ENCODE data around the gene NDUFV1.

Gene NDUFV1

DNA sequence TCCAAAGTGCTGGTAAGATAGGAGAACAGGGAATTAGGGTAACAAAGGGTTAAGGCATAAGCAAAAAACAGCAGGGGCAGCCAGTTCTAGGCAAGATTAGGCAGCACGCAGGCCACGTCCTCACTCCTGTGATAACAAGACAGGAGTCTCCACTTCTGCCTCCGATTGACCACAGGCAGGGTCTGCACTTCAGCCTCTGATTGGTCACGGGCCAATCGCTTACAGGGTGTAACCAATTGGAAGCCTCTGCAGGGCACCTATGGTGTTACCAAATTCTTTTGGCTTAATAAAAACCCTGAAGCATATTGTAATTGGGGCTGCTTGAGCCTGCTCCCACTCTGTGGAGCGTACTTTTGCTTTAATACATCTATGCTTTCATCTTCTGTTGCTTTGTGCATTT, 35.3 kb upstream of the NDUFV1 start:
- H3K4me1 ChIP-seq (ENCODE audit: insufficient read depth, insufficient read length), result no peaks in the 10 kb centered on the region
- peaks cover 15% of the 10 kb centered on the region; the same call in 1 of the 2 replicates for H3K9me3 ChIP-seq (ENCODE audit: insufficient read depth, low read length)
- H3K4me3 ChIP-seq (ENCODE audit: insufficient read length, low read depth), result no peak overlapping the region
- no peaks in the 10 kb centered on the region for H3K36me3 ChIP-seq (ENCODE audit: insufficient read depth, insufficient read length, low read length)
- DNase-seq (ENCODE audit: low read depth, low spot score), result no peak
- H3K9ac ChIP-seq (ENCODE audit: insufficient read length, low read depth), result no peak overlapping the region
- no peak for TF ChIP-seq SUZ12 (IDR thresholded peaks at IDR 0.05; ENCODE audit: extremely low read depth, insufficient read depth, insufficient read length)
- no peak for TF ChIP-seq ZNF274 (IDR thresholded peaks at IDR 0.05; ENCODE audit: low read depth, low read length)
- no peak for TF ChIP-seq YY1 (IDR thresholded peaks at IDR 0.05; ENCODE audit: insufficient read depth, insufficient read length)
- peaks cover 14% of the 10 kb centered on the region for H3K27me3 ChIP-seq (ENCODE audit: insufficient read depth, insufficient read length)

DNA sequence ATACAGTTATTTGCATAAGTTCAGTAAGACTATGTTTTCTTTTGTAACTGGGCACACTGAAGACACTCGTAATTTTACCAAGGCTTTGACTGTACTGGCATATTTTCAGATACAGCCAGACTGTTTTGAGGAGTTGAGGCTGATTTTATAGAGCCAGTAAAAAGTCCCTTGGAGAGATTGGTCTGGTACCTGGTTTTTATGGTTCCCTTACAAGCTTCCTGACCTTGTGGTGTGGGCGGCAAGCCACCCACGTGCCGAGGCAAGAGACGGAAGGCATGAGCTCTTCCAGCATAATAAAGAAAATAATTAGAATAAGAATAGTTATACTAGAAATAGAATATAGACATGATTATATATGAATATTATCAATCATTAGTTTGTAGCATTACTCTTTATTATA, 34.4 kb upstream of the NDUFV1 start:
- Histone ChIP-seq H3K4me1 (ENCODE audit: insufficient read depth, insufficient read length) (no peaks in the 10 kb centered on the region), H3K9ac (ENCODE audit: insufficient read length, low read depth) (no peak overlapping the region), H3K27me3 (ENCODE audit: insufficient read depth, insufficient read length) (peaks cover 16% of the 10 kb centered on the region), H3K4me3 (ENCODE audit: insufficient read length, low read depth) (no peak overlapping the region), H3K36me3 (ENCODE audit: insufficient read depth, insufficient read length, low read length) (no peaks in the 10 kb centered on the region), H3K9me3 (ENCODE audit: insufficient read depth, low read length) (peaks cover 15% of the 10 kb centered on the region; the same call in 1 of the 2 replicates)
- no peak for DNase-seq (ENCODE audit: low read depth, low spot score)
- TF ChIP-seq YY1 (IDR thresholded peaks at IDR 0.05; ENCODE audit: insufficient read depth, insufficient read length) (no peak), ZNF274 (IDR thresholded peaks at IDR 0.05; ENCODE audit: low read depth, low read length) (no peak), SUZ12 (IDR thresholded peaks at IDR 0.05; ENCODE audit: extremely low read depth, insufficient read depth, insufficient read length) (no peak)

DNA sequence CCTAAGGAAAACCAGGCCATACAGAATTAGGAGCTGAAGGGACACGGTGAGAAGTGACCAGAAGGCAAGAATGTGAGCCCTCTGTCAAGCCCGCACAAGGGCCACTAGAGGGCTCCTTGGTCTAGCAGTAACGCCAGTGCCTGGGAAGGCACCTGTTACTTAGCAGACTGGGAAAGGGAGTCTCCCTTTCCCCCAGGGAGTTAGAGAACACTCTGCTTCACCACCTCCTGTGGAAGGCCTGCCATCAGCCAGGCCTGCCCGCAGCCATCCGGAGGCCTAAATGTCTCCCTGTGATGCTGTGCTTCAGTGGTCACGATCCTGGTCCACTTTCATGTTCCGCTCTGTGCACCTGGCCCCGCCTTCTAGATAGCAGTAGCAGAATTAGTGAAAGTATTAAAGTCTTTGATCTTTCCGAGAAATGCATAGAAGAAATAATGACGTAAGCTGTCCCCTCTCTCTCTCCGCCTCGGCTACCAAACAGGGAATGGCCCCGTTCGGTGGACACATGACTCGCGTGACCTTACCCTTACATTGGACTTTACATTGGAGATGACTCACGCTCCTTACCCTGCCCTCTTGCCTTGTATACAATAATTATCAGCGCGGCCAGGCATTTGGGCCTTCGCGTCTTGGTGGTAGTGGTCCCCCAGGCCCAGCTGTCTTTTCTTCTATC, 33.9 kb upstream of the NDUFV1 start:
- H3K4me3 ChIP-seq (ENCODE audit: insufficient read length, low read depth), result no peak overlapping the region
- H3K4me1 ChIP-seq (ENCODE audit: insufficient read depth, insufficient read length), result no peaks in the 10 kb centered on the region
- H3K36me3 ChIP-seq (ENCODE audit: insufficient read depth, insufficient read length, low read length), result no peaks in the 10 kb centered on the region
- no peak overlapping the region for H3K9ac ChIP-seq (ENCODE audit: insufficient read length, low read depth)
- peaks cover 16% of the 10 kb centered on the region for H3K27me3 ChIP-seq (ENCODE audit: insufficient read depth, insufficient read length)
- TF ChIP-seq SUZ12 (IDR thresholded peaks at IDR 0.05; ENCODE audit: extremely low read depth, insufficient read depth, insufficient read length) (no peak), ZNF274 (IDR thresholded peaks at IDR 0.05; ENCODE audit: low read depth, low read length) (no peak), YY1 (IDR thresholded peaks at IDR 0.05; ENCODE audit: insufficient read depth, insufficient read length) (no peak)
- peak; percentile 51 for DNase-seq (ENCODE audit: low read depth, low spot score)
- H3K9me3 ChIP-seq (ENCODE audit: insufficient read depth, low read length), result peaks cover 15% of the 10 kb centered on the region; the same call in 1 of the 2 replicates

DNA sequence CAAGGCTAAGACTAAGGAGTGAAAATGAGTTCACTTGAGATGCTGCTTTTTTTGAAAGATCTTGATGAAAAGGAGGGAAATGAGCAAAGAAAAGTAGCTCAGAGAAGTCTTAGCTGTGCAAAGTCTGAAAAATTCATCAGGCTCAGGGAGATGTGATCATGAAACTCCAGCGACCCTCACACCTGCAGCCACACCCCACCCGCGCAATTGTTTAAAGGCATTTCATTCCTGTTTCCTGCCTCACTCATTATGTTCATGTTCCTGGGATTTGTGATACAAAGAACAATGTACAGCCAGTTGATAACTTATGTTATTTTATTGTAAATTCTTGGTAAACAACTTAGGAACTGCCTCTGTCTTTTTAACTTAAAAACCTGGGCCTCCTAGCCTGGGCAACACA, 31.8 kb upstream of the NDUFV1 start:
- H3K9me3 ChIP-seq (ENCODE audit: insufficient read depth, low read length), result peaks cover 15% of the 10 kb centered on the region; the same call in 1 of the 2 replicates
- peaks cover 16% of the 10 kb centered on the region for H3K27me3 ChIP-seq (ENCODE audit: insufficient read depth, insufficient read length)
- no peaks in the 10 kb centered on the region for H3K36me3 ChIP-seq (ENCODE audit: insufficient read depth, insufficient read length, low read length)
- DNase-seq (ENCODE audit: low read depth, low spot score), result no peak
- H3K9ac ChIP-seq (ENCODE audit: insufficient read length, low read depth), result no peak overlapping the region
- TF ChIP-seq SUZ12 (IDR thresholded peaks at IDR 0.05; ENCODE audit: extremely low read depth, insufficient read depth, insufficient read length) (no peak), ZNF274 (IDR thresholded peaks at IDR 0.05; ENCODE audit: low read depth, low read length) (no peak), YY1 (IDR thresholded peaks at IDR 0.05; ENCODE audit: insufficient read depth, insufficient read length) (no peak)
- H3K4me1 ChIP-seq (ENCODE audit: insufficient read depth, insufficient read length), result peaks cover 8% of the 10 kb centered on the region
- no peak overlapping the region for H3K4me3 ChIP-seq (ENCODE audit: insufficient read length, low read depth)

DNA sequence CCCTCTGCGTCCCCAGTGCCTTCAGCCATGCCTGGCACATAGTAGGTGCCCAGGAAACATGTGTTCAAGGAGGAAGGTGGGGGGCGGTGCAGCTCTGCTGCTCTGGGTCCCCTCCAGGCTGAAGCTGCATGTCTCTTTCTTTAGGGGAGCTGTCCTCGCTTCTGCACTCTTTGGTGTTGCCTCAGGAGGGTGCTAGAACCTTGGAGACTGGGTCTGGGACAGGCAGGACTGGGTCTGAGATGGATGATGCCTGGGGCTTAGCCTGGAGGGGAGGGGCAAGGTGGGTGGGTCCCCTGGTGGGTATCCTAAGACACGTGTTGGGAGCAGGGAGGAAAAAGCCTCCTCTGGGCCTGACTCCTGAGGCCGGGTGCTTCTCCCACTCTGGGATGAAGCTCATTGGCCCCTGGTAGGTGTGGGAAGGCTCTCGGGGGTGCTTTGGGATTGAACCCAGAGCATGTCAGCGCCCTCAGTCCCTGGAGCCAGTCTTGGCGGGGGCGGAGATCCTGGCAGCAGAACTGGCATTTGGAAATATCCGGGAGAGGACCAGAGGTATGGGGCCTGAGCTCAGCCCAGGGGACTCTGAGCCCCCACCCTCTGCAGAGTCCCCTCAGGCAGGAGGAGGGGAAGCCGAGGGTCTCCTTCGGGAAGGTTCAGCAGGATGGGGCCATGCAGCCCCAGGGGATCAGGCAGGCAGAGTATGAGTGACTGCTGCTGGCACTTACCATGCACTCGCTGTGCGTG, 29.8 kb upstream of the NDUFV1 start:
- H3K27me3 ChIP-seq (ENCODE audit: insufficient read depth, insufficient read length), result peaks cover 9% of the 10 kb centered on the region
- no peak for DNase-seq (ENCODE audit: low read depth, low spot score)

DNA sequence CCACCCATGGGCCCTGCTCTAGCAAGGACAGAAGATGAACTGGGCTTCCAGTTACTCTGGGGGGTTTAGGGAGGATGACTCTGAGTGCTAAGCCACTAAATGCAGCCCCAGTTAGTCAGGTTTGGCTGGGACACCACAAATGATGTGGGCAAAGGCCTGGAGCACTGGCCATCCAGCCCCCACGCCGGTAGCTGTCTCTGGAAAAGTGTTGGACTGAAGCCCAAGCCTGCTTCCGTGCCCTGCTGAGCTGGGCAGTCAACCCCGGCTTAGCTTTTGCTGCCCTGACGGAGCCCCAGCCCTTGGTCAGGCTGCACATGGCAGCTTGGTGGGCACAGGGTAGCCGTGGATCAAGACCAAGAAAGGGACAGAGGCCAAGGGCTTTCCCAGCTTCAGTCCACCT, 28.8 kb upstream of the NDUFV1 start:
- Histone ChIP-seq H3K36me3 (ENCODE audit: insufficient read depth, insufficient read length, low read length) (no peaks in the 10 kb centered on the region), H3K4me3 (ENCODE audit: insufficient read length, low read depth) (no peak overlapping the region), H3K27me3 (ENCODE audit: insufficient read depth, insufficient read length) (peaks cover 9% of the 10 kb centered on the region), H3K9me3 (ENCODE audit: insufficient read depth, low read length) (no peaks in the 10 kb centered on the region), H3K9ac (ENCODE audit: insufficient read length, low read depth) (no peak overlapping the region), H3K4me1 (ENCODE audit: insufficient read depth, insufficient read length) (peaks cover 11% of the 10 kb centered on the region)
- DNase-seq (ENCODE audit: low read depth, low spot score), result no peak
- TF ChIP-seq YY1 (IDR thresholded peaks at IDR 0.05; ENCODE audit: insufficient read depth, insufficient read length) (no peak), SUZ12 (IDR thresholded peaks at IDR 0.05; ENCODE audit: extremely low read depth, insufficient read depth, insufficient read length) (no peak), ZNF274 (IDR thresholded peaks at IDR 0.05; ENCODE audit: low read depth, low read length) (no peak)

More for the DNA sequence above, 29.8 kb upstream of the NDUFV1 start:
- H3K9me3 ChIP-seq (ENCODE audit: insufficient read depth, low read length), result 0 out of 2 replicates have a peak, but pooled peaks cover 5% of the 10 kb centered on the region
- TF ChIP-seq ZNF274 (IDR thresholded peaks at IDR 0.05; ENCODE audit: low read depth, low read length), result no peak
- no peak for TF ChIP-seq SUZ12 (IDR thresholded peaks at IDR 0.05; ENCODE audit: extremely low read depth, insufficient read depth, insufficient read length)
- TF ChIP-seq YY1 (IDR thresholded peaks at IDR 0.05; ENCODE audit: insufficient read depth, insufficient read length), result no peak
- no peaks in the 10 kb centered on the region for H3K36me3 ChIP-seq (ENCODE audit: insufficient read depth, insufficient read length, low read length)
- H3K4me3 ChIP-seq (ENCODE audit: insufficient read length, low read depth), result no peak overlapping the region
- peaks cover 11% of the 10 kb centered on the region for H3K4me1 ChIP-seq (ENCODE audit: insufficient read depth, insufficient read length)
- peak overlapping the region; percentile 56 for H3K9ac ChIP-seq (ENCODE audit: insufficient read length, low read depth)

DNA sequence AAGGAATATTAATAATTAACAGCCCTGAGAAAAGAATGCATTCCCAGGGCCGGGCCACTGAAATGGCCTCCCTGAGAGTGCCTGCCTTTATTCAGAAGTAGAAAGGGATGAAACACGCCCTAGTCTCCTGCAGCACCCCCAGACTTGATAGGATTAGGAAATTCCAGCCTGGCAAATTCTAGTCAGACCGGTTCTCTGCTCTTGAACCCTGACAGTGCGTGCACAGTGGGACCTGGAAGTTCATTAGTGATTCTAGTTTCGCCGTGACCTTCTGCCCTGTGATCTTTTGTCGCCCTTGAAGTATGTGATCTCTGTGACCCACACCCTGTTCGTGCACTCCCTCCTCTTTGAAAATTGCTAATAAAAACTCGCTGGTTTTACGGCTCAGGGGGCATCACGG, 25.3 kb upstream of the NDUFV1 start:
- no peak for DNase-seq (ENCODE audit: low read depth, low spot score)
- Histone ChIP-seq H3K27me3 (ENCODE audit: insufficient read depth, insufficient read length) (peaks cover 2% of the 10 kb centered on the region), H3K36me3 (ENCODE audit: insufficient read depth, insufficient read length, low read length) (peaks cover 23% of the 10 kb centered on the region), H3K4me3 (ENCODE audit: insufficient read length, low read depth) (no peak overlapping the region), H3K9ac (ENCODE audit: insufficient read length, low read depth) (no peak overlapping the region), H3K9me3 (ENCODE audit: insufficient read depth, low read length) (no peaks in the 10 kb centered on the region), H3K4me1 (ENCODE audit: insufficient read depth, insufficient read length) (peaks cover 31% of the 10 kb centered on the region)
- TF ChIP-seq YY1 (IDR thresholded peaks at IDR 0.05; ENCODE audit: insufficient read depth, insufficient read length), result no peak
- TF ChIP-seq ZNF274 (IDR thresholded peaks at IDR 0.05; ENCODE audit: low read depth, low read length), result no peak
- TF ChIP-seq SUZ12 (IDR thresholded peaks at IDR 0.05; ENCODE audit: extremely low read depth, insufficient read depth, insufficient read length), result no peak
